ENCODE results near the gene SHOC1. TPM values are rescaled to one million over a fixed set of nuclear protein-coding genes. Genes with fewer than 3 reads are reported as not detected.
"Not testable (repeated sequence)": the region's sequence is repeated elsewhere in the genome, so short reads cannot be mapped to it uniquely, and the experiment has no call there.

Gene SHOC1
- polyA plus RNA-seq, 1 donor, result 1.5 TPM

GRCh38 chr9:111805262-111805661 lies 10.5 kb upstream of the SHOC1 start:
- DNase-seq, result no peak

- no peak for DNase-seq
Measured at GRCh38 chr9:111804636-111805035, 9.9 kb upstream of the SHOC1 start.

GRCh38 chr9:111803924-111804323 lies 9.2 kb upstream of the SHOC1 start:
- no peak for DNase-seq

GRCh38 chr9:111799915-111800526 lies 5.3 kb upstream of the SHOC1 start:
- no peak for DNase-seq

- no peak for DNase-seq
Measured at GRCh38 chr9:111799506-111799905, 4.8 kb upstream of the SHOC1 start.

- no peak for DNase-seq
Measured at GRCh38 chr9:111798786-111799185, 4.0 kb upstream of the SHOC1 start.

- DNase-seq, result no peak
Measured at GRCh38 chr9:111795557-111795839, 761 bp upstream of the SHOC1 start.

GRCh38 chr9:111791821-111792220 lies 2.9 kb downstream of the SHOC1 start:
- not testable (repeated sequence) for DNase-seq

GRCh38 chr9:111789881-111790280 lies 4.9 kb downstream of the SHOC1 start:
- no peak for DNase-seq

- no peak for DNase-seq
Measured at GRCh38 chr9:111783857-111784256, 10.9 kb downstream of the SHOC1 start.

- no peak for DNase-seq
Measured at GRCh38 chr9:111783424-111783823, 11.3 kb downstream of the SHOC1 start.

GRCh38 chr9:111766066-111766465 lies 28.7 kb downstream of the SHOC1 start:
- DNase-seq, result no peak

- DNase-seq, result no peak
Measured at GRCh38 chr9:111762556-111762955, 32.2 kb downstream of the SHOC1 start.

GRCh38 chr9:111759762-111760639 lies 34.7 kb downstream of the SHOC1 start:
- DNase-seq, result peak; percentile 86

- no peak for DNase-seq
Measured at GRCh38 chr9:111754800-111755199, 39.9 kb downstream of the SHOC1 start.

GRCh38 chr9:111752455-111752854 lies 42.3 kb downstream of the SHOC1 start:
- DNase-seq, result no peak

Other genes starting within 250 kb of the SHOC1 start
- gene PTGR1, start 195.3 kb downstream of the SHOC1 start, polyA plus RNA-seq (ENCODE audit: insufficient read length), result 278 TPM
- 16.5 TPM for gene DNAJC25, start 163.6 kb downstream of the SHOC1 start, polyA plus RNA-seq (ENCODE audit: insufficient read length)
- gene GNG10, start 133.3 kb downstream of the SHOC1 start, polyA plus RNA-seq (ENCODE audit: insufficient read length), result 59.3 TPM
- 84.3 TPM for gene UGCG, start 101.9 kb upstream of the SHOC1 start, polyA plus RNA-seq (ENCODE audit: insufficient read length)

Measured in left kidney (tissue), 2 donors.